SK-N-SH treated with all-trans-retinoic acid at 6 μM for 48 hours (cell line): ENCODE results near the gene CD47.

Source experiments
- OSR1 ChIP-seq: fragments of 250-450 bp; sonication (Bioruptor Pico); IDR thresholded peaks from 2 replicates; pipeline ENCODE4 v1.8.0; 2022; ENCODE audit warnings: moderate library complexity, mild to moderate bottlenecking, inconsistent platforms
- POU6F1 ChIP-seq: fragments of 250-450 bp; sonication (Bioruptor Pico); IDR thresholded peaks from 2 replicates; pipeline ENCODE4 v1.8.0; 2021; ENCODE audit warnings: low read depth, mild to moderate bottlenecking, moderate library complexity, borderline replicate concordance
- ZNF70 ChIP-seq: fragments of 450-650 bp; formaldehyde crosslinking; IDR thresholded peaks from 2 replicates; pipeline ENCODE4 v1.5.0; 2020; ENCODE audit warnings: mild to moderate bottlenecking, moderate library complexity

GRCh38 chr3:108018552-108018951 is 72.3 kb downstream of the CD47 start:
- TF ChIP-seq OSR1 (CRISPR knock-in tag), result no peak
- no peak for TF ChIP-seq POU6F1 (CRISPR knock-in tag)
- TF ChIP-seq ZNF70 (CRISPR knock-in tag), result no peak
